Erythroblast (primary cell): Measurements from ENCODE around the gene UBA7.

Experiments
- DNase-seq, 2 experiments: peaks; one replicate each; lab custom pipeline; 2025; lab: John Stamatoyannopoulos, UW
- GATA1 ChIP-seq: IDR thresholded peaks from 2 replicates; pipeline ENCODE4 v1.6.1; 2011; ENCODE audit warnings: low read depth, mild to moderate bottlenecking, control low read depth, low read length, moderate library complexity
- POLR2A ChIP-seq: IDR thresholded peaks from 2 replicates; pipeline ENCODE4 v1.6.1; 2011; ENCODE audit warnings: mild to moderate bottlenecking, low read length

Gene UBA7

GRCh38 chr3:49801160-49801559 lies 12.6 kb downstream of the UBA7 start:
- TF ChIP-seq POLR2A (no peak), GATA1 (no peak)
- DNase-seq, result no peak

- no peak for TF ChIP-seq GATA1
- TF ChIP-seq POLR2A, result no peak
- DNase-seq, result peak; percentile 31 to 76
Observed at GRCh38 chr3:49799761-49800160, 14.0 kb downstream of the UBA7 start, which contains the start of gene CDHR4. CDHR4 (minus strand) TSS chr3:49799873; CDS start chr3:49799812, 61 bp downstream.

- DNase-seq, result no peak
- TF ChIP-seq GATA1 (no peak), POLR2A (no peak)
Observed at GRCh38 chr3:49799105-49799504, 14.6 kb downstream of the UBA7 start.

DNA sequence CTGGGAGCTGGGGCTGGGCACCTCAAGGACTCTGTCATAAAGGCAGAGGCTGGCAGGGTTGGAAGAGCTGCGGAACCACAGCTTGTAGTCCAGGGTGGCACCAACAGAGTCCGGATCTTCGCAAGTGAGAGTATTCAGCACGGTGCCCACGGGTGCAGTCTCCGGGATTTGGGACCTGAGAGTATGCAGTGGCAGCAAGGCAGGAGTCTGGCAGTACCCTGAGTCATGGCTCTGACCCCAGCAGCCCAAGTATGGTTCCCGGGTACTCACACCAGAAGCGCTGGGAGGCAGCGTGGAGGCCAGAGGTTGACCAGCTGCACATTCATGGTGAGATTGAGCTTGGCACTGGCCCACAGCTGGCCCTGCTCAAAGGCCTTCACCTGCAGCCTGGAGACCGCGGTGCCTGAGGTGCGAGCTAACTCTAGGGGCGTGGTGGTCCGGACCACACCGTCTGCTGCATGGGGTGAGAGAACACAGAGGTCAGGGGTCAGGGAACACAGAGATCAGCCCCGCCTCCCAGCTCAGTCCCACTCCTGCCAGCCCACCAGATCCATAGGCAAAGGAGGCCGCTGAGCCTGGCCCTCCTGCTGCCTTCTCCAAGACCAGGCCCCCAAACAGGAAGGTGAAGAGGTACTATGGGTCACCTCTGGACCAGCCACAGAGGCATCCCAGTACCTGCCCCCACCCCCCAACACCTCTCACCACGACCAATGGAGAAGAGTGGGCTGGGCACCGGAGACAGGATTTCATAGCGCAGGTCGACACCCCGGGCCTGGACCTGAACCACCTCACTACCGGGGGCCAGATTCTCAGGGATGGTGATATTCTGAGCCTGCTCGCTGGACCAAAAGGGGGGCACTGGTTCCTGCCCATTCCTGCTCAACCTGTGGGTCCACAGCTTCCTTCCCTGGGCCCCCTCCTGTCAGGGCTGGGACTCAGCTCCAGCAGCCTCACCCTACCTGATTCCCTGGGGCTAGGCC lies 18.5 kb downstream of the UBA7 start:
- TF ChIP-seq GATA1 (no peak), POLR2A (no peak)
- no peak for DNase-seq

- no peak for DNase-seq
- TF ChIP-seq GATA1 (no peak), POLR2A (no peak)
Observed at GRCh38 chr3:49794431-49794830, 19.3 kb downstream of the UBA7 start.

DNA sequence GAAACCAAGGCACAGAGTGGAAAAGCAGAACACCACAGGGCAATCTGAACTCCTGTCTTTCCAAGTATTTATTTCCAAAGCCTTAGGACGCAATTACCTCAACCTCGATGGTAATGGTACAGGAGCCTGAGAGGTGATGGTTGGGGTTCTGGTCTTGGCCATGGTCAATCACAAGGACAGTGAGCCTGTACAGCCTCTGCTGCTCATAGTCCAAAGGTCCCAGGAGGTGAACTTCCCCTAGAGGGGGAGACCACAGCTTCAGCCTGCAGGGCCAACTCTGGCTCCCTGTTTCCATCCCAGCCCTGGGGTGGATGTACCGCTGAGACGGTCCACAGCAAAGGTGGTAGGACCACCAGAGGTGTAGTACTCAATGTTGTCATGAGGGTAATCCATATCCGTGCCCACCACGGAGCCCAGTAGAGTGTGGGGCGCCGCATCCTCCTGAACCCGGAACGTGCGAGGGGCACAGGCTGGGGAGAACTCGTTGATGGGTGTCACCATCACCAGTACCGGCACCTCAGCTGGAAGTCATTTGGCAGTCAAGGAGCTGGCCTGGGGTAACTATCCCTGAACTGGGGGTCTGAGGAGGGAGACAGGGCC lies 20.2 kb downstream of the UBA7 start:
- TF ChIP-seq POLR2A, result no peak
- no peak for DNase-seq

GRCh38 chr3:49792371-49793150 lies 21.2 kb downstream of the UBA7 start:
- no peak for DNase-seq
- TF ChIP-seq POLR2A (no peak), GATA1 (no peak)

- TF ChIP-seq POLR2A, result no peak
- TF ChIP-seq GATA1, result no peak
- no peak for DNase-seq
Observed at GRCh38 chr3:49791571-49791970, 22.2 kb downstream of the UBA7 start.

- DNase-seq, result no peak
- TF ChIP-seq GATA1, result no peak
- no peak for TF ChIP-seq POLR2A
Observed at GRCh38 chr3:49790626-49791411, 22.9 kb downstream of the UBA7 start.

DNA sequence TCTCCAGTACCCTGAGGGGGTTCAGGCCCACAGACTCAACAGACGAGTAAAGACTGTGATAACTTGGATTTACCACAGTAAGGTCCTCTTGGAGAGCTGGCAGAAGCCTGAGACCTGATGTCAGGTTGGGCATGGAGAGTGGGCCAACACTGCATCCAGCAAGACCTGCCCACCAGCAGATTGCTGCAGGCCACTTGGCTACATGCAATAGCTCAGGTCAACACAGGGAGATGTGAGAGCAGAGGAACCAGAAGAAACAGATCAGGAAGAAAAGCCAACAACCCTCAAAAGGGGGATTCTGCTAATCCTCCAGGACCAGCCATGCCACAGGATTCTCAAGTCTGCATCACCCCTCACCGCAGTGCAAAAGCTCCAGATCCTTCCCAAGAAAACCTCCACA lies 25.7 kb downstream of the UBA7 start:
- no peak for DNase-seq

DNA sequence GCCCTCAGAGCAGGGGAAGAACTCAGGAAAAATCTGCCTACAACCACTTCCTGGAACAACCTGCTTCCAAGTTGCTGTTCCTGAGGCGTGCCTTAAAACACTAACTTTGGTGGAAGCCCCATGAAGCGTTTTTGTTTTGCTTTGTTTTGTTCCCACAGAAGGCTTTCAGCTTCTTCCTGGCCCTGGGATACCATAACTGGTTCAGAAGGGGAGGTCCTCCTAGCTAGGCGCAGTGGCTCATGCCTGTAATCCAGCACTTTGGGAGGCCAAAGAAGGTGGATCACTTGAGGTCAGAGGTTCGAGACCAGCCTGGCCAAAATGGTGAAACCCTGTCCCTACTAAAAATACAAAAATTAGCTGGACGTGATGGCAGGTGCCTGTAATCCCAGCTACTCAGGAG lies 26.2 kb downstream of the UBA7 start:
- no peak for DNase-seq
- TF ChIP-seq GATA1 (no peak), POLR2A (no peak)

More for the DNA sequence above, 25.7 kb downstream of the UBA7 start:
- TF ChIP-seq POLR2A (no peak), GATA1 (no peak)

DNA sequence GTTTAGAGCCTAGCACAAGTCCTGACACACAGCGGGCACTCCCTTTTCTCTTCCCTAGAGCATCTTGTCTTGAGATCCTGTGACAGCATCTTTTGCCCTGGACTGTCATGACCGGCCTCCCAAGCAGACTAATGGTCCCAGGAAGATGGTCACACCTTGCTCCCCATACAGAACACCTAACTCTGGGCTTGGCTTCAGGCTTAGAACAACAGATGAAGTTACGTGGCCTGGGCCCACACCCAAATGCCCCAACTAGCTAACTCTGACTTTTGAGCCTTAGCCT lies 26.6 kb downstream of the UBA7 start:
- TF ChIP-seq POLR2A, result no peak
- no peak for TF ChIP-seq GATA1
- DNase-seq, result peak in 1 of 2 experiments; percentile 51

DNA sequence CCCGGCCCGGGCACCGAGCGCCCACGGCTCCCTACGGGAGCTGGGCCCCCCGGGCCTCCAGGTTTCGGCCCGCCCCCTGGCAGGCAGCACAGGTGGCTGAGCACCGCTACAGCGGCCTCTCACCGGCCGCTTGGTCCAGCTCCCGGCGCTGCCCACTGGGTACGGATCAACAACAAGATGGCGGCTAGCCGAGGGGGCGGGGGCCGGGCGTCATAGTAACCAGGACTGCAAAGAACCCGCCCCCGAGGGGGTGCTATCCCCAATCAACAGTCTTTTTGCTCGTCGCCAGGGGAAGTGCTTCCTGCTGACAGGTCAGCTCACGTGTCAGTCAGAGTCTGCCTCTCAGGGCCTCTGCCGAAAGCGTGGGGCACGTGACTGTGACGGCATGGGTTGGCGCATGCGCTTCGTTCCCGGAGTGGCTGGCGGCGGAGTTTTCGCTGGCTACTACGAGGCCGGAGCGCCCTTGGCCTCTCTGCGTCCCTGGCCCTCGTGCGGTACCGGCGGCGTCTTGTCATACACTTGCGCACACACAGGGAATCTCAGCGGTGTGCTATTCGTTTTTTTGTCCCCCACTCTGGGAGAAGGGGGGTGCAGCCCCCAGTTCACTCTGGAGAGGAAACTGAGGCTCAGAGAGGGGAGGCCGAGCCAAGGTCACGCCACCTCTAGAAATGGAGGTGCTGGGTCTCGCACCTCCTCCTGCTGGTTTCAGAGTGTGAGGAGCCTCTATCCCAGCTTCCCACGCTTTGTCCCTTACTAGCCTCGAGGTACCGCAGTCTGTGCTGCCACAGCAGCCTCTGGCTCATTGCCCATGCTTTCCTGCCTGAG lies 27.2 kb downstream of the UBA7 start, which contains the start of gene IP6K1:
Gene IP6K1, minus strand, starts transcription at position 186 of the 825 bp plus-strand sequence. CDS start 38,502 bp downstream, outside the sequence.
- DNase-seq, result peak; percentile 100
- TF ChIP-seq GATA1 (no peak), POLR2A (peak; percentile 91)
